ENCODE data around the gene OTOG.

The OTOG gene

GRCh38 chr11:17540807-17541206, 6.3 kb upstream of the OTOG start:
- DNase-seq: no peak

GRCh38 chr11:17541330-17541885, 5.7 kb upstream of the OTOG start:
- DNase-seq: no peak

- DNase-seq: no peak
Measured at GRCh38 chr11:17542249-17542648, 4.8 kb upstream of the OTOG start.

GRCh38 chr11:17543041-17543440, 4.0 kb upstream of the OTOG start:
- DNase-seq: no peak

DNA sequence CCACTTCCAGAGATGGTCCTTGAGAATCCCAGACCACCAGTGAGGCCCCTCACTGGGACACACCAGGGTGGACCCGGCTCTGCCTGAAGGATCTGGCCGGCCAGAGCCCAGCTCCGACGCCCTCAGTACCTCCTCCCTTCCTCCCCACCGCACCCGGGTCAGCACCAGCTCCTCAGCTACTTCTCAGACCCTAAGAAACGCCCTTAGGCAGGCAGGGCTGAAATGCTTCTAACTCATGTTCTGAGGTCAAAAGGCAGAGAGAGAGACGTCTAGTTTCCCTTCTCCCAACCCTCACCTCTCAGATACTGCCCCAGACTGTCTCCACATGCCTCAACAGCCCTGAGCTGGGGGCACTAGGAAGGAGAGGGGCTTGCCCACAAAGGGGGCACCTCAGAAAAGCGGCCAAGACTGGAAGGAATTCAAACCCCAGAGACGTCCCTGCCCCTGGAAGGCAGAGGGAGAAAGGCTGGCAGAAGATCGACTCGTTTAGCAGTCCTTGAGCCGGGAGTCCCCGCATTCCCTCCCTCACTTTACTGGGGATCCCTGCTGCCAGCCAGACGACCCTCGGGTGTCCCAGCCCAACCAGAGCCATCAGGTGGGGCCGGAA, 3.4 kb upstream of the OTOG start:
- DNase-seq: no peak

- no peak for DNase-seq
Measured at GRCh38 chr11:17544181-17544622, 2.9 kb upstream of the OTOG start, which contains the start of gene USH1C. Gene USH1C, minus strand, starts transcription at chr11:17544416. Its CDS starts 109 bp downstream, at chr11:17544307.

DNA sequence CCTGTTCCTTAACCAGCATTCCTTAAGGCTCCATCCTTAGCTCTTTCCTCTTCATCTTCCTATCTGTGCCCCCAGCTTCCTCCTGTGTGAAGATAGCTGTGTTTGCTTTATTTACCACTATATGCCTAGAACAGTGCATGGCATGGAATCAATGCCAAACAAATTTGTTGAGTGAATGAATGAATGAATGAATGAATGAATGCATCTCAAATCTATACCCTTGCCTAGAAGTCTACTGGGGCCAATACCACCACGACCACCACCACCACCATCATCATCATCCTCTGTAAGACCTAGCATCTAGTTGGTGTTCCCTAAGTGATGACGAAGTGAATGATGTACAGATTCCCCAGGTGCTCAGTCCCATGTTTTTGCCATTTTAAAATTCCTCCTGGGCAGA, 819 bp upstream of the OTOG start:
- no peak for DNase-seq

DNA sequence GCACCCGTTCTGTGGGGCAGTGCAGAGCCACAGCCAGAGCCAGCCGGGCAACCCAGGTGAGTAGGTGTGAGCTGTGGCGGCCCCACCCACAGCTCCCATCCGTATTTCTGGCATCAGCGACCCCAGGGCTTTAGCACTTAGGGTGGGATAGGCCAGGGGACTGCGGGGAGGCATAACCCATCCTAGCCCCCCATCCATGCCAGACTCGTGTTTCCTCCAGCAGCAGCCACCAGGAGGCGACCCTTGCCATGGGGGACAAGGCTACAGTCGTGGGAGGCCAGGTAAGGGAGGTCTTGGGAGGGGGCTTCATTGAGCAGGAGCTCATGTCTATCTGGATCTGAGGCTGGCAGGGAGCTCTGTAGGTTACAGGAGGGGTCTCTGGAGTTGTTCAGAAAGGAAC, 873 bp downstream of the OTOG start:
- no peak for DNase-seq

- DNase-seq: no peak
Measured at GRCh38 chr11:17548444-17548843, 1.4 kb downstream of the OTOG start.

DNA sequence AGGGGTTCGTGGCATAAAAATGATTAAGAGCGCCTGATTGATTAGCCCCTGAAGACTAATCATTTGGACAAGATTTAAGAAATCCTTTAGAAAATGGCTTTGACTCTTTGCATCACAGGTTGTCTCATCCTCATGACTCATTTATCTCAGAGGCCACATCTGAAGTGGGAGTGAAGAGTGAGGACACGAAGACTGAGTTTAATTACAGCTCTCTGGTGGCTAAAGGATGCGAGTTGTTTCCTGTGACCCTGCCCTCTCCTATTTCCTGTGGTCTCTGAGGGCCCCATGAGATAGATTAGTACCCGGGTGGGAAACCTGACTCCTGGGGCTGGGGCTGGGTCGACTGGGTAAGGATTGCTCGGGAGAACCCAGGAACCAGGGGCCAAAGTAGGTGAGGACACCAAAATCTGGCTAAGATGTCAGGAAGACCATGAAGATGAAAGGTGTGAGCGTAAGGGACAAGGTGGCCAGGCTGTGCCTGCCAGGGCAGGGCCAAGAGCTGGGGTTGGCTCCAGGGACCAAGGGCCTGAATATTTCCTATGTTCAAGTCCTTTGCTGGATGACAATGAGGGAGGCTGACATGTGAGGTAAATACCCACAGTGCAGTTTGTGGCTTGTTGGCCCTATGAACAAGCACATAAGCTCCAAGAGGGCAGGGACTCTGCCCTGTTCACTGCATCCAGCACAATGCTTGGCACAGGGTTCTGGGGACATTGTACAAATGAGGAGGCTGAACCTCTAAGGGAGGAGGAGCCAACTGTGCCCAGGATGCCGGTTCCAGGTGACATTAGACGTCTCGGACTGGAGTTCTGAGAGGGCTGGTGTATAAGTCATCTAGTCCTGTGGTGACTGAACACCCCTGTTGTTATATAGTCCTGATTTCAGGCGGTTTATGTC, 3.6 kb downstream of the OTOG start:
- DNase-seq: no peak

GRCh38 chr11:17551347-17552040, 4.4 kb downstream of the OTOG start:
- DNase-seq: no peak

DNA sequence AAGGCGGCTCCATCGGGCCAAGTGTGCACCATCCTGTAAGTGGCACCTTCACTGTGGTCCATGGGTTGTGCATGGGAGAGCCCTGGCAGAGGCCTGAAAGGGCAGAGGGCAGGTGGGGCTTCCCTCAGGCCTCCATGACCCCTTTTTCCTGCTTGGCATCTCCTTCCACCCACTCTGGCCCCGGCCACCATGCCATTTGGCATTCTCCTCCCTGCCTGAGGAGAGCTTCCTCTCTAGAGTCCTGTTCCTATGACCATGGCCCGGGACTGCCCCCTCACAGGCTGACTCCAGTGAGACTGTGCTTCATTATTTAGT, 4.9 kb downstream of the OTOG start:
- DNase-seq: no peak

GRCh38 chr11:17552392-17553248, 5.6 kb downstream of the OTOG start:
- DNase-seq: no peak

DNA sequence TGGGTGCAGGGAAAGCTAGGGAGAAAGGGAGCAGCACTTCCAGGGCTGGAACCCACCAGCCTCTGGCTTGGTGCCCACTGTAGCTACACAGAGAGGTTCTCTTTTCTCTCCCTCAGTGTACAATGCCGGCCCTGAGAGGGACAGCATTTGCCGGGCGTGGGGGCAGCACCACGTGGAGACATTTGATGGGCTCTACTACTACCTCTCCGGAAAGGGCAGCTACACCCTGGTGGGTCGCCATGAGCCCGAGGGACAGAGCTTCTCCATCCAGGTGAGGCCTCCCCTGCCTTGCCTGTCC, 6.1 kb downstream of the OTOG start:
- no peak for DNase-seq

- DNase-seq: no peak
Measured at GRCh38 chr11:17554487-17554886, 7.4 kb downstream of the OTOG start.

GRCh38 chr11:17556999-17557398, 9.9 kb downstream of the OTOG start:
- no peak for DNase-seq

- DNase-seq: no peak
Measured at GRCh38 chr11:17558025-17558780, 11.1 kb downstream of the OTOG start.

- DNase-seq: no peak
Measured at GRCh38 chr11:17558916-17559315, 11.9 kb downstream of the OTOG start.

DNA sequence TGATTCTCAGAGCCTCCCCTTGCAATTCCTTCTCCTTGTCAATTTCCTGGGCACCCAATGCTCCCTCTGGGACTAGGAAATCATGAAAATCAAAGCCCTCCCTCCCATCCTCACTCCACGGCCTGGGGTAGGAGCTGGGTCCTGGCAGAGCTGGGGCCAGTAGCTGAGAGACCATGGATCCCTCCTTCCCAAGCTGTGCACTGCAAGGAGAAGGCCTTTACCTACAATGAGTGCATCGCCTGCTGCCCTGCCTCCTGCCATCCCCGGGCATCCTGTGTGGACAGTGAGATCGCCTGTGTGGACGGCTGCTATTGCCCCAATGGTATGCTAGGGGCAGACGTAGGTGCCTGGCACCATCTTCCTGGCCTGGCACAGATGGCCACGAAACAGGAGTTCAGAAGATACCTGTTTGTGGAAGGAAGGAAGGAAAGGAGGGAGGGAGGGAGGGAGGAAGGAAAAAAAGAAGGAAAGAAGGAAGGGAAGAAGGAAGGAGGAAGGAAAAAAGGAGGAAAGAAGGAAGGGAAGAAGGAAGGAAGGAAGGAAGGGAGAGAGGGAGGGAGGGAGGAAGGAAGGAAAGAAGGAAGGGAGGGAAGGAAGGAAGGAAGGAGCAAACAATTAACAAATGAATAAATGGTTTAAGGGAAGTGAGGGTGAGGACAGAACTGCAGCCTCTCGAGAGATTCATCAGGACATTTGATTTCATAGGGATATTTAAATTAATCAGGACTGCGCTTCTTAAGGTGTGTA, 12.5 kb downstream of the OTOG start:
- no peak for DNase-seq

DNA sequence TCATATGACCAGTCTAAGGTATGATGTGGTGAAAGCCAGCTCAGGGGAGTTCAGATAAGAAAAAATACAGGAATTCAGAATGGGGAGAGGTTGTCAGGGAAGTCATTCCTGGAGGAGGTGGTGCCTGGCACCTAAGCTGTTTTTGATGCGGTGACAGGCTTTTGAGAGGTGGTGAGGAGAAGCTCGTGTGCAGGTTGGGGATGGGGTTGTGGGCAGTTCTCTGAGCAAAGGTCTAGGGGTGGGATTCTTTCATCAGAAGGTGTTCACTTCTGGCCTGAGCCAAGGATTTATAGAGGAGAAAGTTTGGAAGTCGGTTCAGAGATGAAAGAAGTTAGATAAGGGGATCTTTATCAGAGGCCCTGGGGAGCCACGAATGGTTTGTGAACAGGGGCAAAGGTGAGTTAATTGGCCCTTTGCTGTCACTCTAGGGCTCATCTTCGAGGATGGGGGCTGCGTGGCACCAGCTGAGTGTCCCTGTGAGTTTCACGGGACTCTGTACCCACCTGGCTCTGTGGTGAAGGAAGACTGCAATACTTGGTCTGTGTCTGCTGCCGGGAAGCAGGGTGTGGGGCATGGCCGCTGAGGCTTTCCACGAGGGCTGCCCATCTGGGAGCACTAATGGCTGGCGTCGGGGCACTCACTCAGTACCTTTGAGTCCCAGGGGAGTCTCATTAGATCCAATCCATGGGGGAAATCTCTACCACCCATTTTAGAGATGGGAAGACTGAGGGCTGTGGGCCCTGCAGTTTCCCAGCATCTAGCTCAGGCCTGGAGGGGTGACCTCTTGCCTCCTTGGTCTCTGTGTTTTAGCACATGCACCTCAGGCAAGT, 13.4 kb downstream of the OTOG start:
- no peak for DNase-seq

GRCh38 chr11:17561111-17561415, 14.0 kb downstream of the OTOG start:
- no peak for DNase-seq

Measured in kidney glomerular epithelial cell (primary cell).